ENCODE results near the gene PRM1.

DNA sequence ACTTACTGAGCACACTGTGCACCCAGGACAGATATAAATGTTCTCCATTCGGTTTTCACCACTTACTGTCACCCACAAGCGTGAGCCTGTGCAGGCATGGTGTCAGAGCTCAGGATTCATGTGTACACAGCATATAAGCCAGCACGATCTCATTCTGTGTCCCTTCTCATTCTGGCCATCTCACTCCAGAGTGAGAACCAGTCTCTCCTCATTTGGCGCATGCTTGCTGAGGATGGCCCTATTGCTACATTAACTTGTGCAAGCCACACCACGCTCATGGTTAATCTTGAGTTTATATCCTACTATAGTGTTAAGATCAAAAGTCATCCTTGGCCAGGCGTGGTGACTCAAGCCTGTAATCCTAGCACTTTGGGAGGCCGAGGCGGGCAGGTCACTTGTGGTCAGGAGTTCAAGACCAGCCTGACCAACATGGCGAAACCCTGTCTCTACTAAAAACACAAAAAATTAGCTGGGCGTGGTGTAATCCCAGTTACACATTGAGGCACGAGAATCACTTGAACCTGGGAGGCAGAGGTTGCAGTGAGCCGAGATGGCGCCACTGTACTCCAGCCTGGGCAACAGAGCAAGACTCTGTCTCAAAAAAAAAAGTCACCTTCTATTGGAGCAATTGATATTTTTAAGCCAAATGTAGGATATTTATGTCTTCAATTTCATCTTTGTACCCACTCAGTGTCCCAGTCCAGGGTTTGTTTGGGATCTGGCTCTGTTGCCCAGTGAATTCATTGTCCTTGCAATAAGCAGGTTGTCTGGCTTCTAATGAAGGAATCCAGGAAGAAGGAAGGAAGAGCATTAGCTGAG is 46.0 kb downstream of the PRM1 start:
- TF ChIP-seq BHLHE40 (IDR thresholded peaks at IDR 0.05; ENCODE audit: low read depth, low read length) (no peak), MAX (IDR thresholded peaks at IDR 0.05) (no peak), FOSL2 (IDR thresholded peaks at IDR 0.05) (no peak), FOSL2 (CRISPR knock-in tag; IDR thresholded peaks at IDR 0.05) (no peak), NR3C1 (IDR thresholded peaks at IDR 0.05) (no peak), JUN (IDR thresholded peaks at IDR 0.05) (no peak), REST (IDR thresholded peaks at IDR 0.05) (no peak), ZSCAN20 (CRISPR knock-in tag; IDR thresholded peaks at IDR 0.05) (no peak)
- TF ChIP-seq, protein P1, sequence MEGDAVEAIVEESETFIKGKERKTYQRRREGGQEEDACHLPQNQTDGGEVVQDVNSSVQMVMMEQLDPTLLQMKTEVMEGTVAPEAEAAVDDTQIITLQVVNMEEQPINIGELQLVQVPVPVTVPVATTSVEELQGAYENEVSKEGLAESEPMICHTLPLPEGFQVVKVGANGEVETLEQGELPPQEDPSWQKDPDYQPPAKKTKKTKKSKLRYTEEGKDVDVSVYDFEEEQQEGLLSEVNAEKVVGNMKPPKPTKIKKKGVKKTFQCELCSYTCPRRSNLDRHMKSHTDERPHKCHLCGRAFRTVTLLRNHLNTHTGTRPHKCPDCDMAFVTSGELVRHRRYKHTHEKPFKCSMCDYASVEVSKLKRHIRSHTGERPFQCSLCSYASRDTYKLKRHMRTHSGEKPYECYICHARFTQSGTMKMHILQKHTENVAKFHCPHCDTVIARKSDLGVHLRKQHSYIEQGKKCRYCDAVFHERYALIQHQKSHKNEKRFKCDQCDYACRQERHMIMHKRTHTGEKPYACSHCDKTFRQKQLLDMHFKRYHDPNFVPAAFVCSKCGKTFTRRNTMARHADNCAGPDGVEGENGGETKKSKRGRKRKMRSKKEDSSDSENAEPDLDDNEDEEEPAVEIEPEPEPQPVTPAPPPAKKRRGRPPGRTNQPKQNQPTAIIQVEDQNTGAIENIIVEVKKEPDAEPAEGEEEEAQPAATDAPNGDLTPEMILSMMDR (IDR thresholded peaks at IDR 0.05), result no peak
- TF ChIP-seq, protein P2, sequence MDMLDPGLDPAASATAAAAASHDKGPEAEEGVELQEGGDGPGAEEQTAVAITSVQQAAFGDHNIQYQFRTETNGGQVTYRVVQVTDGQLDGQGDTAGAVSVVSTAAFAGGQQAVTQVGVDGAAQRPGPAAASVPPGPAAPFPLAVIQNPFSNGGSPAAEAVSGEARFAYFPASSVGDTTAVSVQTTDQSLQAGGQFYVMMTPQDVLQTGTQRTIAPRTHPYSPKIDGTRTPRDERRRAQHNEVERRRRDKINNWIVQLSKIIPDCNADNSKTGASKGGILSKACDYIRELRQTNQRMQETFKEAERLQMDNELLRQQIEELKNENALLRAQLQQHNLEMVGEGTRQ (IDR thresholded peaks at IDR 0.05), result no peak
